A172 (cell line): ENCODE results near the gene SNAPIN. TPM values are rescaled to one million over a fixed set of nuclear protein-coding genes. Genes with fewer than 3 reads are reported as not detected.

ENCODE experiments used
- DNase-seq: peaks from one replicate; pipeline ENCODE4 v3.0.0-alpha.2; 2015; ENCODE audit warnings: low spot score
- total RNA-seq: library from RNA; depleted of rRNA; stranded (reverse); fragments of >200 nt; shearing (Covaris generic); gene quantifications from 2 replicates; pipeline ENCODE4 v1.2.3, GENCODE V29; 2014

SNAPIN gene
- total RNA-seq, 1 experiment from 2014 or later = 150 TPM

- DNase-seq = no peak
These were observed 20.2 kb downstream of the SNAPIN start, which contains the start of gene NPR1 for GRCh38 chr1:153678519-153679336. TSS of gene NPR1 (plus strand) at chr1:153678688. CDS start at chr1:153679109, 421 bp downstream.

DNA sequence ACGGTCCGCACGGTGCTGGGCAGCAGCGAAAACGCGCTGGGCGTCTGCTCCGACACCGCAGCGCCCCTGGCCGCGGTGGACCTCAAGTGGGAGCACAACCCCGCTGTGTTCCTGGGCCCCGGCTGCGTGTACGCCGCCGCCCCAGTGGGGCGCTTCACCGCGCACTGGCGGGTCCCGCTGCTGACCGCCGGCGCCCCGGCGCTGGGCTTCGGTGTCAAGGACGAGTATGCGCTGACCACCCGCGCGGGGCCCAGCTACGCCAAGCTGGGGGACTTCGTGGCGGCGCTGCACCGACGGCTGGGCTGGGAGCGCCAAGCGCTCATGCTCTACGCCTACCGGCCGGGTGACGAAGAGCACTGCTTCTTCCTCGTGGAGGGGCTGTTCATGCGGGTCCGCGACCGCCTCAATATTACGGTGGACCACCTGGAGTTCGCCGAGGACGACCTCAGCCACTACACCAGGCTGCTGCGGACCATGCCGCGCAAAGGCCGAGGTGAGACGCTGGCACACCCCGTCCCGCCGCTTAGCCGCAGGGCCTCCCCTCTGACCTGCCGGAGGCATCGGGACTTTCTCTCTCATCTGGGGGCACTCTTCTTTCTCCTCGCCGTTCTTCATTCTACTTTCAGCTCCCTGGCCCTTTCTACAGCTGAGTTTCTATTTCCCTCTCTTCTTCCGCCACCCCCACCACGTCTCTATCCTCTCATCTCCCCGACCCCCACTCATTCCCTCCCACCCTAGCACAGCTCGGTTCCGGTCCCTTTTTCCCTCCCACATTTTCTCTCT lies 21.0 kb downstream of the SNAPIN start:
- DNase-seq = no peak

GRCh38 chr1:153680120-153680403 lies 21.6 kb downstream of the SNAPIN start:
- DNase-seq = no peak

GRCh38 chr1:153682730-153683129 lies 24.2 kb downstream of the SNAPIN start:
- DNase-seq = no peak

- DNase-seq = peak; percentile 73
These were observed 25.4 kb downstream of the SNAPIN start for GRCh38 chr1:153683854-153684253.

- no peak for DNase-seq
These were observed 26.4 kb downstream of the SNAPIN start for GRCh38 chr1:153684892-153685291.

DNA sequence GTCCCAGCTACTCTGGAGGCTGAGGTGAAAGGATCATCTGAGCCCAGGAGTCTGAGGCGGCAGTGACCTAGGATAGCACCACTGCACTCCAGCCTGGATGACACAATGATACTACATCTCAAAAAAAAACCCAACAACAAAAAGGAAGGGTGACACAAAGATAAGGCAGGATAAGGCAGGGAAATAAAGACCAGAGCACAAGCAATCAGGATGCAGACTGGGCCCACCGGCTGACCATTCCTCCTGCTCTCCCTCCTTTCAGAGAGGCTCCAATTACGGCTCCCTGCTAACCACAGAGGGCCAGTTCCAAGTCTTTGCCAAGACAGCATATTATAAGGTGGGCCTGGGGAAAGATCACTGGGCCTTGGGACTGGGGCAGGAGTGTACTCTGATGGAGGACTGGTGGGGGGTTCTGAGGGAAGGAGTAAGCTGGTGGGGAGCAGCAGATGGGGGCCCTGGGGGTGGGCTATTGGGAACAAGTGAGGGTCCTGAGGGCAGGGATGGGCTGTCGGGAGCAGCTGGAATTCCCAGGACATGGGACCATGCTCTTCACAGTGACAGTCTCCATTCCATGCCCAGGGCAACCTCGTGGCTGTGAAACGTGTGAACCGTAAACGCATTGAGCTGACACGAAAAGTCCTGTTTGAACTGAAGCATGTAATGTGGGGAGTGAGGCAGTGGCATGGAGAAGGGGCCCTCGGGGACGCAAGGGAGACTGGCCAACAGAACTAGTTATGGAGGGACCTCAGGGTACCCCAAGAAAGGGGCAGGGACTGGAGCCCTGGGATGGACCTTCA lies 27.2 kb downstream of the SNAPIN start:
- DNase-seq = no peak

- no peak for DNase-seq
These were observed 29.0 kb downstream of the SNAPIN start for GRCh38 chr1:153687346-153688125.

DNA sequence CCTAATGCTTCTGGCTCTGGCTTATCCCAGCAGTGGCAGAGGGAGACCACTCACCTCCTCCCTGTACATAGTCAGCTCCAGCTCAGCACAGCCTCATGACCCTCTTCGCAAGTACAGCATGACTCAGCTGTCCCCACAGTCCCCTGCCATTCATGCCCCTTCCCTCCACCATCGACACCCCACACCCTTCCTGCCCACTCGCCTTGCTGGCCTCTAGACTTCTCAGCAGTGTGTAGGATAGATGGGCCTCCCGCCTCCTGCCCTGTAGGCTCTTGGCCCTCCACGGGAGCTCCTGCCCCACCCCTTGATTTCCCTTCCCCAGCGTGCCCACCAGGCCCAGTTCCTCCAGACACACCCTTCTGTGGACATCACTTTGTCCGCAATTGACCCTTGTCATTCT lies 29.8 kb downstream of the SNAPIN start:
- DNase-seq = no peak

DNA sequence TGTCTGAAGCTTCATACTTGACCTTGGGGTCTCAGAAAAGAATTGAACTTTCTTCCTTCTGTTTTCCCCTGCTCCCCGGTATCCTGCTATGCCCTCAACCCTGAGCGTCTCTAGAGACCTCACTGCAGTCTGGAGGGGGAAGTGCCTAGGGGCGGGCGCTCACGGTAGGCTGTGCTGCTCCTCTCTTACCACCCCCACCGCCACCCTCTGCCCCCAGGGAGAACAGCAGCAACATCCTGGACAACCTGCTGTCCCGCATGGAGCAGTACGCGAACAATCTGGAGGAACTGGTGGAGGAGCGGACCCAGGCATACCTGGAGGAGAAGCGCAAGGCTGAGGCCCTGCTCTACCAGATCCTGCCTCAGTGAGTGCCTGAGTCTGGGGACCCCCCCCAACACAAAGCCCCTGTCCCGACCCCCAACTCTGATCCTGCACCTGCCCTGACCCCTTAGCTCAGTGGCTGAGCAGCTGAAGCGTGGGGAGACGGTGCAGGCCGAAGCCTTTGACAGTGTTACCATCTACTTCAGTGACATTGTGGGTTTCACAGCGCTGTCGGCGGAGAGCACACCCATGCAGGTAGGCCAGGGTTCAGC lies 30.3 kb downstream of the SNAPIN start:
- no peak for DNase-seq

GRCh38 chr1:153693466-153693865 lies 35.0 kb downstream of the SNAPIN start:
- DNase-seq = no peak

DNA sequence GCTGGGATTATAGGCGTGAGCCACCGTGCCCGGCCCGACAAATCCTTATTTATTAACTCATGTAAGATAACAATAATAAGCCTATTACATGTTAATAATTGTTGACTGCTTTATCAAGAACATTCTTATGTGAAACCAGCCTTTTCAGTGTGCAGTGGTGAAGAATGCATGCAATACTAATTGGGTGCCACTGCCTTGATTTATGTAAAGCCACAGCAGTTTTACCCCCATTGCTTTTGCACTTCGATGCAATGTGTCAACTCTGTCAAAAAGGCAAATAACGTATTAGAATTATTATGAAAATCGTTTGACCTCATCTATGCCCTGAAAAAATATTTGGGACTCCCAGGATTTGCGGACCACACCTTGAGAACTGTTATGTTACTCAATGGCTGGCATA lies 38.2 kb downstream of the SNAPIN start:
- no peak for DNase-seq

DNA sequence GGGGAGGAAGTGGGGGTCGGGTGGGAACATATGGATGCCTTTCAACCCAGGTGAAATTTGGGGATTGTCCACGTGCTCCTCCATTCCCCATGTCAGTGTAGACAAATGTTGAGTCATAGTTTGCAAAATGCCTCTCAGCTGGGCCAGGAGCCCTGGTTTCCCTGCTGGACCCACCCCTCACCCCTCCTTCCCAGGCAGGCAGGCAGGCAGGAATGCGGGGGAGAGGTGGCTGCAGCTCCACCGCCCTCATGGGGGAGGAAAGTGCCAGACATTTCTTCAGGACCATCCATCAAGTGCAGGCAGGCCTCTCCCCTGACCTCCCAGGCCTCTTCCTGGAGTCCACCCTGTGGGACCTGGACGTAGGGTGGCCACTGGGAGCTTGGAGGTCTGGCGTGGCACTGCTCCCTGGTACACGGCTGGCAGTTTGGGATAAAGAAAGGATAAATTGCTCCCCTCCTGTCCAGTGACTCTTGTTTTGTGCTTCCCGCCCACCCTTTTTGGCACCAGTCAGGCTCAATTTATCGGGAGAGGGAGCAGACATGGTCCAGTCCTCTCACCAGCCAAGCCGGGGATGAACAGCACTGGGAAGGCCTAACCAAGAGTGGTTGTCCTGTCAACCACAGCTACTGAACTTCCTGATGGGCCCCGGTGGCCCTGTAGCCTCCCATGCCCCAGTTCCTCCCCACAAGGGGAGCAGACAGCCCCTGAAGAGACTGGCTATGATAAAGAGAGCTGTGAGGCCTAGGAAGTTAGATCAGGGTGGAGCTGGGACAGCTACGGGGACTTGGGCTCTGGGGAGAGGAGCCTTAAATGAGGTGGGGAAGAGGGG lies 38.9 kb downstream of the SNAPIN start:
- peak; percentile 89 for DNase-seq

DNA sequence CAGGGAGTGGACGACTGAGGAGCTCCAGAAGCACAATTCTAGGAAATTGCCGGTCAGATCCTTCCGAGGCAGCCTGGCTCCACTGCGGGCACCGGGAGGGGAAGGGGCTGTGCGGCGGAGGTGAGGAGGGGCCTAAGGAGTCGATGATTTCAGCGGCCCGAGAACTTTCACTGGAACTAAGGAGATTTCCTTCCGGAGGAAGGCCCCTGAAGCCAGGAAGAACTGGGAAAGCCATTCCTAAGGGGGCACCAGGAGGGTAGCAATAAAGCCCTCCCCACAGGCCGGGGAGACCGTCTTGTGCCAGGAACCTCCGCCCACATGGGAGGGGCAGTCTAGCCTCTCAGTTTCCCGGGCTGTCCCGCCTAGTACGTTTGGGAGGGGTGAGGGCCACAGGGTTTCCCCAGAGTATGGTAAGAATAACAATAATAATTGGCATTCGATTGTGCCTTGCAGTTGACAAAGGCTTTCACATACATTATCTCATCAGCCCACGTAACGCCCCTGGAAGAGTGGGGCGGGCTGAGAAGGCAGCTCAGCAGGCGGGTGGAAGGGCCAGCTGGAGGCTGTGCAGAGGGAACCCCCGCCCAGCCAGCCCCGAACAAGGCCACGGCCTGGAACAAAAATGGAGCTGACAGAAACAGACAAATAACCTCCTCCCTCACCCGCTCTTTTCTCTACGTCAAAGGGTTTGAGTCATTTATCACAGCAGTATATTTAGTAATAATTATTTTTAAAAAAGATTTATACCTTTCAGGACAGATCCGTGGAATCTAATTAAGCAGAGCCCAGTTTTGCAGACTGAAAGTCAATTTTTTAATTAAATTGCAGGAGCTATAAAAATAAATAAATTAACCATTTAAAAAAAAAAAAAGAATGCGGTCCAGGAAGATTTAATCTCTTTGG lies 39.8 kb downstream of the SNAPIN start:
- DNase-seq = no peak

GRCh38 chr1:153698923-153699714 lies 40.6 kb downstream of the SNAPIN start:
- peak; percentile 71 for DNase-seq

DNA sequence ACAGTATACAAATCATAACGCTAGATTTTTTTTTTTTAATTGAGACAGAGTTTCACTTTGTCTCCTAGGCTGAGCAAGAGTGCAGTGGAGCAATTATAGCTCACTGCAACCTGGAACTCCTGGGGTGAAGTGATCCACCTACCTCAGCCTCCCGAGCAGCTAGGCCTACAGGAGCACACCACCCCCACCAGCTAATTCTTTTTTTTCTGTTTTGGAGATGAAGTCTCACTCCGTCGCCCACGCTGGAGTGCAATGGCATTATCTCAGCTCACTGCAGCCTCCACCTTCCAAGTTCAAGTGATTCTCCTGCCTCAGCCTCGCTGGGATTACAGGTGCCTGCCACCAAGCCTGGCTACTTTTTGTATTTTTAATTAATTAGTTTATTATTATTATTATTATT lies 41.3 kb downstream of the SNAPIN start:
- no peak for DNase-seq

DNA sequence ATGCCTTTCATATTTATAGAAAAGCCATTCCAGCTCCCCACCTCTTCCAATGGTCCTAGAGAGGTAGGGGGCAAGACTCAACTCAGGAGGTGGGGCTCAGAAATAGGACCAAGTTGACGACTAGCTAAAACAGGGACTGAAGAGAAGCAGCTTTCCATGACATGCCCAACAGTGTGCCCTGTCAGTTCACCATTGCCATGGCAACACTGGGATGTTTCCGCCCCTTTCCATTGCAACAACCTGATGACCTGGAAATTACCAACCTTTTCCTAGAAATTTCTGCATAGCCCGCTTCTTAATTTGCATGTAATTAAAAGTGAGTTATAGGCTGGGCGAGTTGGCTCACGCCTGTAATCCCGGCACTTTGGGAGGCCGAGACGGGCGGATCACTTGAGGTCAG lies 47.0 kb downstream of the SNAPIN start:
- peak; percentile 32 for DNase-seq

- no peak for DNase-seq
These were observed 52.5 kb downstream of the SNAPIN start for GRCh38 chr1:153711026-153711425.
